OCI-LY3 (cell line): Measurements from ENCODE around the gene FRMD8.

Experiments
- EZH2phosphoT487 ChIP-seq: fragments of 200-600 bp; shearing (Covaris generic); IDR thresholded peaks from 2 replicates; pipeline ENCODE4 v1.6.1; 2018; ENCODE audit warnings: antibody characterized with exemption, mixed run types, low read depth
- TF ChIP-seq, protein P1 (sequence below): fragments of 200-600, 300-600 bp; sonication (generic); IDR thresholded peaks from 2 replicates; pipeline ENCODE4 v1.5.1; 2014; ENCODE audit warnings: antibody characterized with exemption, low read length, low read depth

DNA sequence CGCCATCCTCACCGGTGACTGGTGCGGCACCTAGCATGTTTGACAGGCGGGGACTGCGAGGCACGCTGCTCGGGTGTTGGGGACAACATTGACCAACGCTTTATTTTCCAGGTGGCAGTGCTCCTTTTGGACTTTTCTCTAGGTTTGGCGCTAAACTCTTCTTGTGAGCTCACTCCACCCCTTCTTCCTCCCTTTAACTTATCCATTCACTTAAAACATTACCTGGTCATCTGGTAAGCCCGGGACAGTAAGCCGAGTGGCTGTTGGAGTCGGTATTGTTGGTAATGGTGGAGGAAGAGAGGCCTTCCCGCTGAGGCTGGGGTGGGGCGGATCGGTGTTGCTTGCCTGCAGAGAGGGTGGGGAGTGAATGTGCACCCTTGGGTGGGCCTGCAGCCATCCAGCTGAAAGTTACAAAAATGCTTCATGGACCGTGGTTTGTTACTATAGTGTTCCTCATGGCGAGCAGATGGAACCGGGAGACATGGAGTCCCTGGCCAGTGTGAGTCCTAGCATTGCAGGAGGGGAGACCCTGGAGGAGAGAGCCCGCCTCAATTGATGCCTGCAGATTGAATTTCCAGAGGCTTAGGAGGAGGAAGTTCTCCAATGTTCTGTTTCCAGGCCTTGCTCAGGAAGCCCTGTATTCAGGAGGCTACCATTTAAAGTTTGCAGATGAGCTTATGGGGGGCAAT lies 37.2 kb downstream of the FRMD8 start:
- TF ChIP-seq, protein P1, sequence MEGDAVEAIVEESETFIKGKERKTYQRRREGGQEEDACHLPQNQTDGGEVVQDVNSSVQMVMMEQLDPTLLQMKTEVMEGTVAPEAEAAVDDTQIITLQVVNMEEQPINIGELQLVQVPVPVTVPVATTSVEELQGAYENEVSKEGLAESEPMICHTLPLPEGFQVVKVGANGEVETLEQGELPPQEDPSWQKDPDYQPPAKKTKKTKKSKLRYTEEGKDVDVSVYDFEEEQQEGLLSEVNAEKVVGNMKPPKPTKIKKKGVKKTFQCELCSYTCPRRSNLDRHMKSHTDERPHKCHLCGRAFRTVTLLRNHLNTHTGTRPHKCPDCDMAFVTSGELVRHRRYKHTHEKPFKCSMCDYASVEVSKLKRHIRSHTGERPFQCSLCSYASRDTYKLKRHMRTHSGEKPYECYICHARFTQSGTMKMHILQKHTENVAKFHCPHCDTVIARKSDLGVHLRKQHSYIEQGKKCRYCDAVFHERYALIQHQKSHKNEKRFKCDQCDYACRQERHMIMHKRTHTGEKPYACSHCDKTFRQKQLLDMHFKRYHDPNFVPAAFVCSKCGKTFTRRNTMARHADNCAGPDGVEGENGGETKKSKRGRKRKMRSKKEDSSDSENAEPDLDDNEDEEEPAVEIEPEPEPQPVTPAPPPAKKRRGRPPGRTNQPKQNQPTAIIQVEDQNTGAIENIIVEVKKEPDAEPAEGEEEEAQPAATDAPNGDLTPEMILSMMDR: no peak
- no peak for TF ChIP-seq EZH2phosphoT487
